K562 (cell line): ENCODE measurements around the gene LGSN. TPM values are rescaled to one million over a fixed set of nuclear protein-coding genes. Genes with fewer than 3 reads are reported as not detected.

ENCODE experiments used
- ATAC-seq: fragments of 200-7000 bp; cut with Tn5 transposase; 3 replicates; pipeline ENCODE4 v1.9.1; 2020; ENCODE audit warnings: moderate library complexity
- BruUV-seq: library from RNA; stranded (reverse); fragments of 400-500 nt; replicated peaks from 2 replicates; lab custom pipeline; 2021; lab: Mats Ljungman, UMichigan
- CTCF ChIA-PET: fragments of 300-600 bp; formaldehyde crosslinking; extraction: SDS; loops from one replicate; lab custom pipeline; 2021; ENCODE audit warnings: low intra/inter-chr PET ratio; lab: Yijun Ruan, JAX
- POLR2A ChIA-PET: fragments of 300-600, 350-650 bp; sonication (Branson Sonifier 250); formaldehyde crosslinking; extraction: SDS; loops from one replicate; lab custom pipeline; 2021; ENCODE audit warnings: antibody characterized with exemption, inconsistent platforms; lab: Yijun Ruan, JAX
- DNase-seq, 4 experiments: peaks; one replicate each; pipeline versions ENCODE4 v3.0.0 to v3.0.0-alpha.2; 2011 to 2018; ENCODE audit warnings: low spot score in 3 of 4, mixed read lengths in 3 of 4; ENCODE audit errors: extremely low read depth in 1 of 4
- FAIRE-seq: peaks from 2 replicates; lab custom pipeline; 2011; peaks lifted over from hg19 to GRCh38; lab: Jason Lieb, UNC
- H2AFZ ChIP-seq: 2 replicates; pipeline ENCODE4 v1.6.0; 2011; ENCODE audit warnings: low read depth, low read length, control low read depth, inconsistent platforms
- H3K27ac ChIP-seq: fragments of 200-600 bp; 3 replicates; pipeline ENCODE4 v1.8.0; 2011; ENCODE audit warnings: low read depth, mild to moderate bottlenecking, control low read depth, inconsistent platforms, low read length, moderate library complexity, mixed read lengths; ENCODE audit errors: extremely low read depth
- H3K27me3 ChIP-seq, 2 experiments: fragments of 300-600 bp in 1 of 2; 2 replicates in 1 of 2; 3 replicates in 1 of 2; pipeline versions ENCODE4 v1.6.0 to v1.8.0; 2011; ENCODE audit warnings: inconsistent platforms in 2 of 2, low read length in 2 of 2, mild to moderate bottlenecking in 1 of 2, mixed read lengths in 1 of 2, moderate library complexity in 1 of 2; ENCODE audit not compliant: control insufficient read depth in 2 of 2, insufficient read depth in 2 of 2
- H3K36me3 ChIP-seq: fragments of 300-600 bp; 3 replicates; pipeline ENCODE4 v1.8.0; 2011; ENCODE audit warnings: mild to moderate bottlenecking, low read length, inconsistent platforms; ENCODE audit not compliant: control insufficient read depth, insufficient read depth
- H3K4me1 ChIP-seq, 2 experiments: fragments of 200-600 bp in 1 of 2; replicated peaks in 1 of 2; 2 replicates in 1 of 2; 3 replicates in 1 of 2; pipeline versions ENCODE4 v1.5.1 to v1.8.0; 2011; ENCODE audit warnings: inconsistent platforms in 2 of 2, low read length in 2 of 2, mild to moderate bottlenecking in 1 of 2, mixed read lengths in 1 of 2, moderate library complexity in 1 of 2; ENCODE audit not compliant: control insufficient read depth in 2 of 2, insufficient read depth in 2 of 2
- H3K4me2 ChIP-seq: 2 replicates; pipeline ENCODE4 v1.6.1; 2011; ENCODE audit warnings: low read length, control low read depth, inconsistent platforms, mixed read lengths; ENCODE audit not compliant: insufficient read depth
- H3K4me3 ChIP-seq: fragments of 200-600 bp; sonication (generic), shearing (Covaris generic); 2 replicates; pipeline ENCODE4 v1.5.1; 2016; ENCODE audit warnings: control low read depth, inconsistent platforms
- H3K79me2 ChIP-seq: fragments of 200-600 bp; 3 replicates; pipeline ENCODE4 v1.8.0; 2011; ENCODE audit warnings: low read length, inconsistent platforms; ENCODE audit not compliant: control insufficient read depth, insufficient read depth
- H3K9ac ChIP-seq, 2 experiments: 2 replicates each; pipeline versions ENCODE4 v1.6.0 to v1.6.1; 2011; ENCODE audit warnings: low read depth in 2 of 2, low read length in 2 of 2, control low read depth in 1 of 2, inconsistent platforms in 1 of 2, mild to moderate bottlenecking in 1 of 2, mixed read lengths in 1 of 2; ENCODE audit not compliant: insufficient read depth in 1 of 2
- H3K9me1 ChIP-seq: one replicate; pipeline ENCODE4 v1.6.0; 2011; ENCODE audit warnings: inconsistent platforms, mild to moderate bottlenecking, low read length, moderate library complexity; ENCODE audit not compliant: control insufficient read depth, insufficient read depth
- H3K9me3 ChIP-seq: replicated peaks from 2 replicates; pipeline ENCODE4 v1.5.1; 2011; ENCODE audit warnings: low read depth, low read length, inconsistent platforms; ENCODE audit not compliant: control insufficient read depth, insufficient read depth
- H4K20me1 ChIP-seq: replicated peaks from 2 replicates; pipeline ENCODE4 v1.6.1; 2011; ENCODE audit warnings: low read length, inconsistent platforms, mixed read lengths; ENCODE audit not compliant: control insufficient read depth, insufficient read depth
- FOXP1 ChIP-seq: sonication (generic); formaldehyde crosslinking; IDR thresholded peaks from 2 replicates; pipeline ENCODE4 v1.8.0; 2022; ENCODE audit warnings: mild to moderate bottlenecking, missing genetic modification reagents
- JUND ChIP-seq, 2 experiments: IDR thresholded peaks; 2 replicates in 1 of 2; 3 replicates in 1 of 2; pipeline ENCODE4 v1.6.1; 2011; ENCODE audit warnings: borderline replicate concordance in 2 of 2, low read depth in 2 of 2, low read length in 2 of 2, improper control_type of control experiment in 1 of 2, missing biosample characterization in 1 of 2, missing genetic modification characterization in 1 of 2, missing genetic modification reagents in 1 of 2
- MTA2 ChIP-seq: fragments of 450-650 bp; IDR thresholded peaks from 2 replicates; pipeline ENCODE4 v1.6.1; 2016; ENCODE audit warnings: low read depth
- MTF1 ChIP-seq: fragments of 250-450 bp; sonication (Bioruptor Pico); IDR thresholded peaks from 2 replicates; pipeline ENCODE4 v1.9.0; 2021; ENCODE audit warnings: moderate library complexity, mild to moderate bottlenecking, inconsistent platforms, borderline replicate concordance
- PHB ChIP-seq: fragments of 250-450 bp; sonication (Bioruptor Pico); IDR thresholded peaks from 2 replicates; pipeline ENCODE4 v1.5.0; 2021
- POLR2G ChIP-seq: fragments of 200-400 bp; formaldehyde crosslinking; IDR thresholded peaks from 2 replicates; pipeline ENCODE4 v1.6.1; 2017; ENCODE audit warnings: low read depth, mild to moderate bottlenecking, antibody characterized with exemption, low read length, moderate library complexity
- PTBP1 ChIP-seq: fragments of 200-400 bp; formaldehyde crosslinking; IDR thresholded peaks from 2 replicates; pipeline ENCODE4 v1.6.1; 2017; ENCODE audit warnings: low read depth, low read length
- PTTG1 ChIP-seq: fragments of 450-650 bp; IDR thresholded peaks from 2 replicates; pipeline ENCODE4 v1.6.1; 2016; ENCODE audit warnings: low read depth, mild to moderate bottlenecking, missing genetic modification characterization, missing compliant biosample characterization
- PYGO2 ChIP-seq: fragments of 450-650 bp; IDR thresholded peaks from 2 replicates; pipeline ENCODE4 v1.6.1; 2016; ENCODE audit warnings: mild to moderate bottlenecking, missing genetic modification characterization, moderate library complexity, missing compliant biosample characterization
- SIN3A ChIP-seq, 2 experiments: fragments of 150-350 bp in 1 of 2; IDR thresholded peaks; 2 replicates each; pipeline ENCODE4 v1.6.1; 2011 to 2016; ENCODE audit warnings: borderline replicate concordance in 2 of 2, low read depth in 2 of 2, low read length in 2 of 2, mild to moderate bottlenecking in 2 of 2, moderate library complexity in 2 of 2; ENCODE audit not compliant: control insufficient read depth in 1 of 2
- STAT5A ChIP-seq: IDR thresholded peaks from 2 replicates; pipeline ENCODE4 v1.6.1; 2012; ENCODE audit warnings: low read length, inconsistent platforms, borderline replicate concordance
- ZC3H4 ChIP-seq: sonication (generic); formaldehyde crosslinking; IDR thresholded peaks from 2 replicates; pipeline ENCODE4 v1.9.0; 2021; ENCODE audit warnings: missing genetic modification reagents, borderline replicate concordance
- ZNF212 ChIP-seq: fragments of 450-650 bp; formaldehyde crosslinking; IDR thresholded peaks from 2 replicates; pipeline ENCODE4 v1.4.0; 2020; ENCODE audit warnings: mild to moderate bottlenecking
- ZNF347 ChIP-seq: fragments of 450-650 bp; formaldehyde crosslinking; IDR thresholded peaks from 2 replicates; pipeline ENCODE4 v1.4.0; 2020; ENCODE audit warnings: low read depth, mild to moderate bottlenecking, moderate library complexity
- ZNF445 ChIP-seq: fragments of 250-450 bp; sonication (Bioruptor Pico); IDR thresholded peaks from 2 replicates; pipeline ENCODE4 v1.4.0; 2020; ENCODE audit warnings: low read depth, mild to moderate bottlenecking, moderate library complexity
- ZNF707 ChIP-seq: fragments of 250-450 bp; sonication (Bioruptor Pico); conservative IDR thresholded peaks from 2 replicates; pipeline ENCODE4 v1.8.0; 2022; ENCODE audit warnings: inconsistent platforms, mild to moderate bottlenecking, moderate library complexity
- WGBS: fragments of 100-300 bp; shearing (Covaris generic); methylation state at CpG from one replicate; pipeline ENCODE4 v1.1.6; 2016; ENCODE audit warnings: low coverage, mixed read lengths; ENCODE audit not compliant: insufficient coverage; ENCODE audit errors: missing lambda C conversion rate; 5-methylcytosine and 5-hydroxymethylcytosine counted together
- in situ Hi-C: fragments of 300-500 bp; cut with MboI; formaldehyde crosslinking; loops from 4 replicates; pipeline ENCODE4 v1.15.0; 2018; ENCODE audit warnings: inconsistent platforms, mixed read lengths
- intact Hi-C: fragments of 100-400 bp; cut with micrococcal nuclease; formaldehyde crosslinking; loops from 2 replicates; pipeline ENCODE4 v1.14.2; 2022
- polyA plus RNA-seq, 8 experiments: library from polyadenylated mRNA; depleted of rRNA in 4 of 8; stranded (reverse) in 5 of 8; unstranded in 3 of 8; fragments of >200 nt; fragmentation: Nextera tagmentation in 2 of 8; fragmentation: Illumina TruSeq in 1 of 8; extraction: Ambion mirVana in 2 of 8; extraction: Trizol in 1 of 8; gene quantifications; 2 replicates each; pipeline versions ENCODE4 v1.2.1 to v1.2.3, GENCODE V29; 2011 to 2014; ENCODE audit warnings: inconsistent platforms in 1 of 8, missing spikeins in 1 of 8
- total RNA-seq, 7 experiments: library from RNA; depleted of rRNA in 6 of 7; stranded (reverse); fragments of >200 nt in 6 of 7; fragmentation: Illumina TruSeq in 2 of 7; extraction: Trizol in 2 of 7; gene quantifications; 2 replicates each; pipeline versions ENCODE4 v1.2.1 to v1.2.3, GENCODE V29; 2011 to 2021; ENCODE audit warnings: low replicate concordance in 1 of 7
- TF ChIP-seq, protein P1 (sequence below), 2 experiments: fragments of 450-650 bp in 1 of 2; IDR thresholded peaks; 2 replicates each; pipeline ENCODE4 v1.6.1; 2011 to 2017; ENCODE audit warnings: low read depth in 2 of 2, antibody characterized with exemption in 1 of 2, borderline replicate concordance in 1 of 2, low read length in 1 of 2, mild to moderate bottlenecking in 1 of 2, mixed read lengths in 1 of 2; ENCODE audit not compliant: control insufficient read depth in 1 of 2
- TF ChIP-seq, protein P2 (sequence below), 2 experiments: fragments of 200-800 bp in 1 of 2; sonication (Bioruptor generic) in 1 of 2; sonication (generic) in 1 of 2; formaldehyde crosslinking in 1 of 2; IDR thresholded peaks in 1 of 2; conservative IDR thresholded peaks in 1 of 2; 2 replicates each; pipeline versions ENCODE4 v1.5.0 to v1.6.1; 2016 to 2020; ENCODE audit warnings: missing compliant biosample characterization in 1 of 2, missing genetic modification characterization in 1 of 2, missing genetic modification reagents in 1 of 2

Gene LGSN
- total and polyA plus RNA-seq, 9 of the 15 experiments (the other 6 are each of a cell fraction or from before 2014, with no cell fraction given) = 0.01 TPM; not detected in 8

DNA sequence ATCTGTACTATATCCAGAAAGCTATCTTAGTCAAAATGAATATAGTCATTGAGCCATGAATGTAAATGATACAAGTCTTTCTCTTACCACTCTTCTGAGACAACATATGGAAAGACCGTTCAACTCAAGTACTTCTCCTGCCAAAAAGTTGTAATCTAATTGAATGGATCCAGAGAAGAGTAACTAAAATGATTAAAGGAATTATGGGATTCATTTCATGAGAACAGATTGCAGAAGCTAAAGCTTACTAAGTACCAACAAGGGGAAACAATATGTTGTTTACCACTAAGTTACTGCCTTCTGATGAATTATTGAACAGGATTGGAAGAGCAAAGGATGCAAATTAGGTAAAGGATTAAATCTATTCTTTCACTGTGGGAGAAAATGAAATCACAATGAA, 2.0 kb upstream of the LGSN start (continued):
- TF ChIP-seq JUND (IDR thresholded peaks at IDR 0.05; ENCODE audit: borderline replicate concordance, low read depth, low read length) (no peak), JUND (tag; IDR thresholded peaks at IDR 0.05; ENCODE audit: borderline replicate concordance, low read depth, low read length) (no peak), POLR2G (no peak), MTF1 (CRISPR knock-in tag) (no peak), ZNF212 (CRISPR knock-in tag) (no peak), ZNF347 (CRISPR knock-in tag) (no peak), FOXP1 (no peak), PTBP1 (no peak)

DNA sequence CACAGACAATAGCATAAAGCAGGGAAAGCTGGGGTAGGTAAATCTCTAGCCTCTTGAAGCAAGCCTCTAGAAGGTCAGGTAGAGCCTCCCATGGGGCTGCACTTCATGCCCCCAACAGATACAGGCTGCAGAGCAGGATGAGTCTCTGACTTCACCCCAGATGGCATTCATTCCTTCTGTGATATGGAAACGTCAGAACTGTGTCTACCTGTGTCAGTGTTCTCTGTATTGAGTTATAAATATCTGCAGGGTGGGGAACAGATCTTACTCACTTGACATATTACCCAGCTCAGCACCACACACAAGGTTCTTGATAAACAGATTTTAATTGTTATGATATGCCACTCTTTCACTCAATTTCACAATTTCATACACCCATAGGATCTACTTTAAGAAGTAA, 2.1 kb downstream of the LGSN start:
- WGBS = 0% methylated on average over 1 of the region's 1 CpG
- no peak for DNase-seq
- Histone ChIP-seq H3K9me3 (no peaks in the 10 kb centered on the region), H4K20me1 (no peaks in the 10 kb centered on the region), H3K4me2 (no peak overlapping the region), H3K79me2 (no peaks in the 10 kb centered on the region), H3K9me1 (no peaks in the 10 kb centered on the region), H2AFZ (no peak overlapping the region), H3K4me1 (no peaks in the 10 kb centered on the region), H3K27me3 (no peaks in the 10 kb centered on the region), H3K36me3 (no peaks in the 10 kb centered on the region), H3K9ac (no peak overlapping the region), H3K27ac (no peak overlapping the region), H3K4me3 (no peak overlapping the region)
- ChIA-PET POLR2A (no interaction called here), CTCF (no interaction called here)
- in situ Hi-C loops (no loop called here), intact Hi-C loops (no loop called here)
- no peak for FAIRE-seq
- BruUV-seq = no TSS peak
- no peak for ATAC-seq
- no peak for TF ChIP-seq ZC3H4 (CRISPR knock-in tag)
- TF ChIP-seq PYGO2 (tag) = no peak
- no peak for TF ChIP-seq MTA2
- TF ChIP-seq PHB (CRISPR knock-in tag) = no peak
- no peak for TF ChIP-seq PTTG1 (tag)
- no peak for TF ChIP-seq SIN3A (IDR thresholded peaks at IDR 0.05; ENCODE audit: borderline replicate concordance in 2 of 2, control insufficient read depth in 1 of 2, low read depth in 2 of 2, low read length in 2 of 2)
- no peak for TF ChIP-seq ZNF707
- TF ChIP-seq, protein P1, sequence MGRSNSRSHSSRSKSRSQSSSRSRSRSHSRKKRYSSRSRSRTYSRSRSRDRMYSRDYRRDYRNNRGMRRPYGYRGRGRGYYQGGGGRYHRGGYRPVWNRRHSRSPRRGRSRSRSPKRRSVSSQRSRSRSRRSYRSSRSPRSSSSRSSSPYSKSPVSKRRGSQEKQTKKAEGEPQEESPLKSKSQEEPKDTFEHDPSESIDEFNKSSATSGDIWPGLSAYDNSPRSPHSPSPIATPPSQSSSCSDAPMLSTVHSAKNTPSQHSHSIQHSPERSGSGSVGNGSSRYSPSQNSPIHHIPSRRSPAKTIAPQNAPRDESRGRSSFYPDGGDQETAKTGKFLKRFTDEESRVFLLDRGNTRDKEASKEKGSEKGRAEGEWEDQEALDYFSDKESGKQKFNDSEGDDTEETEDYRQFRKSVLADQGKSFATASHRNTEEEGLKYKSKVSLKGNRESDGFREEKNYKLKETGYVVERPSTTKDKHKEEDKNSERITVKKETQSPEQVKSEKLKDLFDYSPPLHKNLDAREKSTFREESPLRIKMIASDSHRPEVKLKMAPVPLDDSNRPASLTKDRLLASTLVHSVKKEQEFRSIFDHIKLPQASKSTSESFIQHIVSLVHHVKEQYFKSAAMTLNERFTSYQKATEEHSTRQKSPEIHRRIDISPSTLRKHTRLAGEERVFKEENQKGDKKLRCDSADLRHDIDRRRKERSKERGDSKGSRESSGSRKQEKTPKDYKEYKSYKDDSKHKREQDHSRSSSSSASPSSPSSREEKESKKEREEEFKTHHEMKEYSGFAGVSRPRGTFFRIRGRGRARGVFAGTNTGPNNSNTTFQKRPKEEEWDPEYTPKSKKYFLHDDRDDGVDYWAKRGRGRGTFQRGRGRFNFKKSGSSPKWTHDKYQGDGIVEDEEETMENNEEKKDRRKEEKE (IDR thresholded peaks at IDR 0.05; ENCODE audit: borderline replicate concordance in 1 of 2, control insufficient read depth in 1 of 2, low read depth in 2 of 2, low read length in 1 of 2) = no peak
- no peak for TF ChIP-seq STAT5A
- TF ChIP-seq, protein P2, sequence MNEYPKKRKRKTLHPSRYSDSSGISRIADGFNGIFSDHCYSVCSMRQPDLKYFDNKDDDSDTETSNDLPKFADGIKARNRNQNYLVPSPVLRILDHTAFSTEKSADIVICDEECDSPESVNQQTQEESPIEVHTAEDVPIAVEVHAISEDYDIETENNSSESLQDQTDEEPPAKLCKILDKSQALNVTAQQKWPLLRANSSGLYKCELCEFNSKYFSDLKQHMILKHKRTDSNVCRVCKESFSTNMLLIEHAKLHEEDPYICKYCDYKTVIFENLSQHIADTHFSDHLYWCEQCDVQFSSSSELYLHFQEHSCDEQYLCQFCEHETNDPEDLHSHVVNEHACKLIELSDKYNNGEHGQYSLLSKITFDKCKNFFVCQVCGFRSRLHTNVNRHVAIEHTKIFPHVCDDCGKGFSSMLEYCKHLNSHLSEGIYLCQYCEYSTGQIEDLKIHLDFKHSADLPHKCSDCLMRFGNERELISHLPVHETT (CRISPR knock-in tag; conservative IDR thresholded peaks at IDR 0.05 in 1 of 2, IDR thresholded peaks at IDR 0.05 in 1 of 2) = no peak
- TF ChIP-seq ZNF445 (CRISPR knock-in tag) = no peak
